HL-60/S4 treated with phorbol 12-myristate 13-acetate at 8.2 ng/mL for 4 days and 3 days (cell line): ENCODE measurements around the gene GEMIN5.

ENCODE experiments used
- in situ Hi-C: fragments of 300-500 bp; cut with MboI; formaldehyde crosslinking; loops from 2 replicates; pipeline ENCODE4 v1.15.0; 2022; ENCODE audit warnings: low sequenced_read_pairs

Gene GEMIN5

GRCh38 chr5:154885439-154885838, 52.6 kb downstream of the GEMIN5 start:
- in situ Hi-C loops = no loop called here

GRCh38 chr5:154884424-154884823, 53.6 kb downstream of the GEMIN5 start:
- in situ Hi-C loops = no loop called here

GRCh38 chr5:154881986-154882385, 56.0 kb downstream of the GEMIN5 start:
- in situ Hi-C loops = no loop called here

DNA sequence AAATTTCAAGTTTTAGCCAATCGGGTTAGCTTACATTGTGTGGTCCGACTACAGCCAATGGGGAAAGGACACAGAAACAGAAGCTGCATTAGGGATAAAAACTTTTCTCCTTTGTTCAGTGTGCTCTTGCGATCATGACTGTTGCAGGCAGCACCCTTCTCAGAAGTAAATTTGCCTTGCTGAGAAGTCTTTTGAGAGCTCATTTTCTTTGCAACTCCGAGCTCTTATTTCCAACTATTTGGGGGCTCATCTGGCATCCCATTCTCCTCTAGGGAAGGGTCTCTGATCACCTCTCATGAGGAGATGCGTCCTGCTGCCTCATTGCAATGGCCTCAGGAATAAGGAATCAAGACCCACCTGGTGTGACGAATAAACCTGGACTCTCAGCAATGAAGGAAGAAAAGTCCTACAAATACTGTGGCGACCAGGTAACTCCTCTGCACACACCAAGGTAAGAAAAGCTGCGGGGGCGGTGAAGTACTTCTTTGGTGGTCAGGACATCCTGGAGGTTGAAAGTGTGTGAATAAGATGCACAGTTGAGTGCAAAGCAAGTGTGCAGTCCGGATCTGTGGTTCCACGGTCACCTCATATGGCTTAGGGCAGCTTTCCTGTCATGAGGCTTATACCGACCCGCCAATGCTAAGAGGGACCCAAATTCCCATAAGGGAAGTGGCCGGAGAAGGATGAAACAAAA, 59.2 kb downstream of the GEMIN5 start:
- in situ Hi-C loops = no loop called here

DNA sequence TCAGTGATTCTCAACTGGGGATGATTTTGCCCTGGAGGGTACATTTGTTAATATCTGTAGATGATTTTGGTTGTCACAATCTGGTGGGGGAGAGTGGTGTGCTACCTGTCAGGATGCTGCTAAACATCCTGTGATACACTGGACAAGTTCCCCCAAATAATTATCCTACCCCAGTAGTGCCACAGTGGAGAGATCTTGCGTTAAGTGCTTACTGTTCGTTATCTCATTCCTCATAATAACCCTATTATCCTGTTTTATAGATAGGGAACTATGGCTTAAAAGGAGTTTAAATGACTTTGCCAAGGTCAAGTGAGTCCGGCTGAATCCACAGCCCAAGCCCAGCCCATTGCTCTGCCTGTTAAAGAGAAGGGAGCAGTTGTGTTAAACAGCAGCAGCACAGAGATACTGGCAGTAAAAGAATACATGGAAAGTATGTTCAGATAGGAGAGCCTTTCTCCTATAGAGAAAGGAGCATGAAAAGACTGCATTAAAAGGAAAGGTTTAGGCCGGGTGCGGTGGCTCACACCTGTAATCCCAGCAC, 64.2 kb downstream of the GEMIN5 start:
- in situ Hi-C loops = no loop called here

- in situ Hi-C loops = no loop called here
Observed at GRCh38 chr5:154871734-154872133, 66.3 kb downstream of the GEMIN5 start.

GRCh38 chr5:154868702-154869101, 69.3 kb downstream of the GEMIN5 start:
- in situ Hi-C loops = no loop called here

DNA sequence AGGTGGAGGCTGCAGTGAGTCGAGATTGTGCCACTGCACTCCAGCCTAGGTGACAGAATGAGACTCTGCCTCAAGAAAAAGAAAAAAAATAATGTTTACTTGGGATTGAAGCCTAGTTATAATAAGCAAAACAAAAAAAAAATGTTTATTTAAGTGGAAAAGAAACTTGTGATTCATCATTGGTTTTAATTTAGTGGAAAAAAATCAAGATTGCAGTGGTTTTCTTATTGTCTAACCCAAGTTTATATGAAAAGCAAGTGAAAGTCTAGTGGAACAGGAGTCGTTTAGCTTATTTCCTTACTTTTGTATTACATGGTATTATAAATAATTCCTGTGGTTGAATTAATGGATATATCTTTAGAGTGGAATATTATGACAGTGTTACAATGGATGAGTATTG, 71.2 kb downstream of the GEMIN5 start:
- in situ Hi-C loops = no loop called here

DNA sequence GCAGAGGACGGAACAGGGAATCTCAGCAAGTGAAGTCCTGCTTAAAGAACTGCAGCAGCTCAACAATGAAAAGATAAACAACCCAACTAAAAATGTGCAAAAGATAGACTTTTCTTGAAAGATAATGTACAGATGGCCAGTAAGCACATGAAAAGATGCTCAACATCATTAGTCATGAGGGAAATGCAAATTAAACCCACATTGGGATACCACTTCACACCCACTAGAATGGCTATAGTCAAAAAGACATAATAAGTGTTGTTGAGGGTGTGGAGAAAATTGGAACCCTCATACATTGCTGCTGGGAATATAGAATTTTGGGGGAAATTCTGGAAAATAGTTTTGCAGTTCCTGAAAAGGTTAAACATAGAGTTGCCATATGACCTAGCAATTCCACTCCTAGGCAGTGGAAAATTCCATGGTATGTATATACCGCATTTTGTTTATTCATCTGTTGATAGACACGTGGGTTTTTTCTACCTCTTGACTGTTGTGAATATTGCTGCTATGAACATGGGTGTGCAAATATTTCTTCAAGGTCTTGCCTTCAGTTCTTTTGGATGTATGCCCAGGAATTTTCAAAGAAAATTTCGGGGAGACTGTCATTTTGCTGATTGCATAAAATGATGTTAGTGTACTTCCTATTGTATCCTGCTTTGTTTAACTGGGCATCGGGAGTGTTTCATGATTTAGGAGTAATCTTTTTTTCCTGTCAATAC, 72.4 kb downstream of the GEMIN5 start:
- in situ Hi-C loops = no loop called here

DNA sequence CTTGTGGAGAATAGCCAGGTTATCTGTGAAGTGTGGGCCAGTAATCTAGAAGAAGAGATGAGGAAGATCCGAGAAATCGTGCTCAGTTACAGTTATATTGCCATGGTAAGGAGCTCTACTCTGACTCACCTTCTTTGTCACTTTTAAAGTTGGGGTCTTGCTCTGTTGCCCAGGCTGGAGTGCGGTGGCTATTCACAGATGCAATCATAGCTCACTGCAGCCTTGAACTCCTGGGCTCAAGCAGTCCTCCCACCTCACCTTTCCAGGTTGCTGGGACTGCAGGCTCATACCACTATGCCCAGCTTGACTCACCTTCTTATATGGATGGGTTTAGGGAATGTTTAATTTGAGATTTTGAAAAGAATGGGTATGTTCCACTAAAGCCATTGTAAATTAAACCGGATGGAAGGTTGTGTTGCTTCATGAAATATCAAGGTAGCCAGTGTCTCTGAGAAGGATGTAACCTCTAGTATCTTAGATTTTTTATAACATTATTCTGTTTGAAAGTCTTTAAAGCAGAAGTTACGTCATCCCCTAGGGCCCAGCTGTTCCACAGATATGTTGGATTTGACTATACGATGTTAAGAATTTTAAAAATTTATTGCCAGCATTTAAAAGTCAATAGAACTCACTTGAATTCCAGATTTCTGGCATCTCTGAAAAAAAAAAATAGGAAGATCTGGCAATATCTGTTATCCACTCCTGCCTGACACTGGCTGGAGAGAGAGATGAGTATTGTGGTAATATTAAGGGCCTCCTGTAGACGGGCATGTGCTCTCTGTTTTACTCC, 74.5 kb downstream of the GEMIN5 start:
- in situ Hi-C loops = no loop called here

DNA sequence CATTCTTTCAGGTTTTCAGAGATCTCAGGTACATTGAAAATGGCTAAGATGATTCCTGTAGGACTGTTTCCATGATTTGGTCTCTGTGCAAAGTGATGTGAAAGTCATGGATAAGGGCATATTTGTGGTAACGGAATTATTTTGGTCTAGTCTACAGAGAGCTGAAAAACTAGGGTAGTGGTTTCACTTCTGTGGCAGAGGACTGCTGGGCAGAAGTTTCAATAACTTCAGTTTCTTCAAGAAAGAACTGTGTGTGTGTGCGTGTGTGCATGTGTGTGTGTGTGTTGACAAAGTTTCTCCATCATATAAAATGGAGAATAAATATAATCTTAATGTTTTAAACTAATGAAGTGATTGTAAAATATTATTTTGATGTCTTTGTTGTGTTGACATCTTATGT, 75.2 kb downstream of the GEMIN5 start:
- in situ Hi-C loops = no loop called here

DNA sequence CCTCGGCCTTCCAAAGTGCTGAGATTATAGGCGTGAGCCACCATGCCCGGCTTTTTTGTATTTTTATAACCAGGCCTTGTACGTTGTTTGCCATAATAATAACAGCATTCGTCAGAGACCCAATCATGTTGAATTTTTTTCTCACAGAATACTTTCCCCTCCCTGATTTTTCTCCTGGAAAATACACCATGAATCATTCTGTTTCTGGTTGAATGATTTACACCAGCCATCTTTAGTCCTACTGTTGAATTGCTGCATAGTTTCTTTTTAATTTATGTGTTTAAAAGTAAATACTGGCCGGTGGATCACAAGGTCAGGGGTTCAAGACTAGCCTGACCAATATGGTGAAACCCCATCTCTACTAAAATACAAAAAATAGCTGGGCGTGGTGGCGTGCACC, 76.1 kb downstream of the GEMIN5 start:
- in situ Hi-C loops = no loop called here

DNA sequence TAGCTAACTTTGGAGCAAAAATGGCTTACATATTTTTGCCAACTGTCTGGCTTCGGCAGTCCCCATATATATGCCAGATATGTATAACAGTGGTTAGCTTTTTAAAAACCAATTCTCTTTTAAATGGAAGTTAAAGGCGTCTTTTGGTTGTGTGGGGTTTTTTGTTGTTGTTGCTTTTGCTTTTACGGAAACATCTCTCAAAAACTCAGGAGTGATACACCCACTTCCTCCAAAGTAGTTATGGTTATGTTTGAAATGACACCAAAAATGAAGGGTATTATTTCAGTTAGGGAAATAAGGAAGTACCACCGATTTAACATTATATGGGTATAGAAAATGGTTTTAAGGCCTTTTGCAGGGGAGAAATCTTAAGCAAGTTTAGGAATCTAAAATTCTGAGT, 77.2 kb downstream of the GEMIN5 start:
- in situ Hi-C loops = no loop called here

DNA sequence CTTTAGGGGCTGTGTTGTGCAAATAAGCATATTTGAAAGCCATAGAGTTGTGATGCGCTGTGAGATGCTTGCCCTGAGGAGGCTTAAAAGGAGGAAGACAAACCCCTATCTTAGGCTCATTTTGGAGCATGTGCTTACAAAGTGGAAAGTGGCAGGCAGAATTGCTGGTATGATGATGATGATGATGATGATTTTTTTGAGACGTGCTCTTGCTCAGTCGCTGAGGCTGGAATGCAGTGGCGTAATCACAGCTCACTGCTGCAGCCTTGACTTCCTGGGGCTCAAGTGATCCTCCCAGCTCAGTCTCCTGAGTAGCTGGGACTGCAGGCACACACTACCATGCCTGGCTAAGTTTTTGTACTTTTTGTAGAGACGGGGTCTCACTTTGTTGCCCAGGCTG, 77.9 kb downstream of the GEMIN5 start:
- in situ Hi-C loops = no loop called here

- in situ Hi-C loops = no loop called here
Observed at GRCh38 chr5:154858972-154859871, 78.8 kb downstream of the GEMIN5 start.

DNA sequence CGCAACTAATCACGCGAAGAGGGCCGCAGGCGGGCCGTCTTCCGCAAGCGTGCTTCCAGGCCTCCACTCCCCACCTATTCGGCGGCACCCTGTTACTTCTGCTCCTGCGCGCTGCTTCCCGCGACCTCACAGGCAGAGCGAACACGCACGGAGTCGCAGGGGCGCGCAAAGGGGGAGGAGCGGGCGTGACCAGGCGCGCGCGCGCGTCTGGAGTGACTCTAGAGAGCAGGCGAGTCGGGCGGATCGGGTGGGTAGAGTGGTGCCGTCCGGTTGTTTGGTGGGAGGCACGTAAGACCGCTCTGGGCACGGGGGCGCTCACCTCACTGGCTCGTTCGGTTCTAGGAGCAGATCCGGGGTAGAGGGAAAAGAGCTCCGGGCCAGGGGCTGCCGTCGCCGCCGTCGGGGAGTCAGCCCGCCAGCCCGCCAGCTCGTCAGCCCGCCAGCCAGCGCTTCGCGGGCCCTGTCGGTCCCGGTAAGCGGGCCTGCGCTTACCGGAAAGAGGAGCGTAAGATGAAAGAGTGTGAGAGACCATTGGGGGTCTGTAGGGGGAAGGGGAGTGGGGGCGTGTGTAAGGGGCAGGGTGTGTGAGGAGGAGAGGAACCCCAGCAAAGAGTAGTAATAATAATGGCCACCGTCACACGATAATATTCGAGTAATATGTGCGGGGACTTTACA, 79.6 kb downstream of the GEMIN5 start, which contains the start of gene CNOT8:
CNOT8 (plus strand) TSS at position 331 of the 675 bp plus-strand sequence. CDS start 4,652 bp downstream, outside the sequence.
- in situ Hi-C loops = no loop called here

GRCh38 chr5:154857530-154858296, 80.3 kb downstream of the GEMIN5 start:
- in situ Hi-C loops = no loop called here

DNA sequence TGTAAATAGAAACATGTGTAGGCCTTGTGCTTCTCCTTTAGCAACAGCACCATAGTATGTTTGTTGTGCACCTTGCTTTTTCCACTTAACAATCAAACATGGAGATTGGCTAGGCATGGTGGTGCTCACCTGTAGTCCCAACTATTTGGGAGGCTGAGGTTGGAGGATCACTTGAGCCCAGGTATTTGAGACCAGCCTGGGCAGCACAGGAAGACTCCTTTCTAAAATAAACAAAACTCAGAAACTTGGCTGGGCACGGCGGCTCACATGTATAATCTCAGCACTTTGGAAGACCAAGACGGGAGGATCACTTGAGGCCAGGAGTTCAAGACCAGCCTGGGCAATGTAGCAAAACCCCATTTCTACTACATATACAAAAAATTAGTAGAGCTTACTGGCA, 86.7 kb downstream of the GEMIN5 start:
- in situ Hi-C loops = no loop called here
